Right ventricle myocardium superior (tissue), 1 donor: ENCODE results near the gene TPST2. TPM values are rescaled to one million over a fixed set of nuclear protein-coding genes. Genes with fewer than 3 reads are reported as not detected.

ENCODE experiments used
- ATAC-seq: fragments of 200-7000 bp; cut with Tn5 transposase; one replicate; pipeline ENCODE4 v1.9.1; 2020; ENCODE audit warnings: mild to moderate bottlenecking; ENCODE audit not compliant: poor library complexity
- DNase-seq: peaks from one replicate; pipeline ENCODE4 v3.0.0-alpha.2; 2020
- intact Hi-C: fragments of 100-400 bp; cut with DNase I; formaldehyde crosslinking; loops from one replicate; pipeline ENCODE4 v1.11.2; 2022
- total RNA-seq: library from RNA; stranded (reverse); fragmentation: NEBNext Ultra II Directional; extraction: Animal tissue kit (Norgen Biotek cat#: 25700); gene quantifications from one replicate; pipeline ENCODE4 v1.2.1, GENCODE V29; 2021
- donor health status: DM: no; HTN: yes; CAD: no; lungs with severe emphysema.

The TPST2 gene
- total RNA-seq, 1 donor from 2014 or later = 30.1 TPM

GRCh38 chr22:26522592-26522991 lies 67.3 kb downstream of the TPST2 start:
- DNase-seq = no peak
- no peak for ATAC-seq
- intact Hi-C loops = no loop called here

DNA sequence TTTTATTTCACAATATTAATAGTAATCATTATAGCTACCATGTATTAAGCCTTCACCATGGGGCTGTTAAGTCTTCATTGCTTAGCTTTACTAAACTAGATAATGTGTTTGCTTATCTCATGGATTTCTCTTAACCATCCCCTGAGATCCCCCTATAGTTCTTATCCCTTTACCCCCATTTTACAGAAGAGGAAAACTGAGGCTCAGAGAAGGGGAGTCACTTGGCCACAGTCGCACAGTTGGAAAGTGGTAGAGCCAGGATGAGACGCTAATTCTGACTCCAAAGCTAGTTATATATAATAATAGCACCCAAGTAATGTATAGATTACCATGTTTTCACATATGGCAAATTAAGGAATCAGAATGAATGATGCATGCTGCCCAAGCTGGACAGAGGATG lies 67.9 kb downstream of the TPST2 start:
- intact Hi-C loops = no loop called here
- no peak for ATAC-seq
- no peak for DNase-seq

- intact Hi-C loops = no loop called here
- no peak for ATAC-seq
- DNase-seq = no peak
Observed at GRCh38 chr22:26517429-26517828, 72.5 kb downstream of the TPST2 start.

DNA sequence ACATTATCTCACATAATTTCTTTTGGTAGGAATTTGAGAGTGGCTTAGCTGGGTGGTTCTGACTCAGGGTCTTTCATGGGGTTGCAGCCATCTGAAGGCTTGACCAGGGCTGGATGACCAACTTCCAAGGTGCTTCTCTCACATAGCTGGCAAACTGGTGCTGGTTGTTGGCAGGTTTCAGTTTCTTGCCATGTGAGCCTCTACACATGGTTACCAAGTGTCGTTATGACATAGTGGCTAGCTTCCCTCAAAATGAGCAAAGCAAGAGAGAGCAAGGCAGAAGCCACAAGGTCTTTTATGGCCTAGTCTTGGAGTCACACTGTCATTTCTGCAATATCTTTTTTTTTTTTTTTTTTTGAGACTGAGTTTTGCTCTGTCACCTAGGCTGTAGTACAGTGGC lies 73.4 kb downstream of the TPST2 start:
- DNase-seq = no peak
- intact Hi-C loops = no loop called here
- ATAC-seq = no peak

- no peak for ATAC-seq
- DNase-seq = no peak
- intact Hi-C loops = no loop called here
Observed at GRCh38 chr22:26515931-26516330, 74.0 kb downstream of the TPST2 start.

GRCh38 chr22:26514419-26515161 lies 75.3 kb downstream of the TPST2 start:
- DNase-seq (no peak), ATAC-seq (no peak)
- intact Hi-C loops = loop anchor here (5.0 kb wide), 1 partner anchor 78 kb away; the partner anchor contains the start of gene TPST2

DNA sequence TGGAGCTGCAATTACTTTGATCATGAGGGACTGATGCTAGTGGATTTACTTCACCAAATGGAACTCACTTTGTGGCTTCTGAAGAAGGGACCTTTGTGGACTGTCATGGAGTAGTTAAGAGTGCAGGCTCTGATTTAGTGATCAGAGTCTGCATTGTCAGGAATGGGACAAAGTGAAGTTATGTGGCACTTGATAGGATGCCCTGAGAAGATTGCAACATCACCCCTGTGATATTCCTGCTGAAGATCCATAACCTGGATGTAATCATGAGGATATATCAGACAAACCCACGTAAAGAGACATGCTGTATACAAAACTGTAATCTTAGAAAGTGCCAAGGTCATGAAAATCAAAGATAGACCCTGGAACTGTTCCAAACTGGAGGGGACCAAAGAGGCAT lies 76.1 kb downstream of the TPST2 start:
- intact Hi-C loops = loop anchor here (5.0 kb wide), 1 partner anchor 78 kb away; the partner anchor contains the start of gene TPST2
- DNase-seq (no peak), ATAC-seq (no peak)

GRCh38 chr22:26512149-26512793 lies 77.7 kb downstream of the TPST2 start, which contains the start of gene TFIP11:
TSS of gene TFIP11 (minus strand) at chr22:26512473. CDS start at chr22:26510272, 2,201 bp downstream.
- intact Hi-C loops = loop anchor here (5.0 kb wide), 1 partner anchor 80 kb away; the partner anchor contains the start of gene TPST2
- peak; percentile 100 for ATAC-seq

GRCh38 chr22:26508148-26508547 lies 81.8 kb downstream of the TPST2 start:
- ATAC-seq = no peak
- DNase-seq = no peak
- intact Hi-C loops = no loop called here

More at GRCh38 chr22:26512149-26512793, 77.7 kb downstream of the TPST2 start, which contains the start of gene TFIP11:
- peak; percentile 98 for DNase-seq

DNA sequence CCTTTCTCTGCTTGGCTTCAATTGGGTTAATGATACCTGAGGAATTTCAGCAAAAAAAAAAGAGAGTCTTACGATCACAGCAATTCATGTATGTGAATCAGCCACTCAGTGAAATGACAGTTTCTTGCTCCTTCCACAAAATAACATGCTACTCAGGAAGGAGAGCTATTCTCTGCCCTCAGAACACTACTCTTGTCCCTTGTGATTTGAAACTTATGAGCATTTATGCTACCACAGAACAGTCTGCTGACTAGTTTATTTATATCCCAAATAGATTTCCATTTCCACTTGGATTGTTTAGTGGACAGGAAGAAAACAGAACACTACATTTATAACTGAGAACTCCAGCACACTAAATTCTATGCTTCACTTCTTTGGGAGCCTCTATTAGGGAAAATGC lies 86.2 kb downstream of the TPST2 start:
- DNase-seq (no peak), ATAC-seq (peak; percentile 76)
- intact Hi-C loops = no loop called here

DNA sequence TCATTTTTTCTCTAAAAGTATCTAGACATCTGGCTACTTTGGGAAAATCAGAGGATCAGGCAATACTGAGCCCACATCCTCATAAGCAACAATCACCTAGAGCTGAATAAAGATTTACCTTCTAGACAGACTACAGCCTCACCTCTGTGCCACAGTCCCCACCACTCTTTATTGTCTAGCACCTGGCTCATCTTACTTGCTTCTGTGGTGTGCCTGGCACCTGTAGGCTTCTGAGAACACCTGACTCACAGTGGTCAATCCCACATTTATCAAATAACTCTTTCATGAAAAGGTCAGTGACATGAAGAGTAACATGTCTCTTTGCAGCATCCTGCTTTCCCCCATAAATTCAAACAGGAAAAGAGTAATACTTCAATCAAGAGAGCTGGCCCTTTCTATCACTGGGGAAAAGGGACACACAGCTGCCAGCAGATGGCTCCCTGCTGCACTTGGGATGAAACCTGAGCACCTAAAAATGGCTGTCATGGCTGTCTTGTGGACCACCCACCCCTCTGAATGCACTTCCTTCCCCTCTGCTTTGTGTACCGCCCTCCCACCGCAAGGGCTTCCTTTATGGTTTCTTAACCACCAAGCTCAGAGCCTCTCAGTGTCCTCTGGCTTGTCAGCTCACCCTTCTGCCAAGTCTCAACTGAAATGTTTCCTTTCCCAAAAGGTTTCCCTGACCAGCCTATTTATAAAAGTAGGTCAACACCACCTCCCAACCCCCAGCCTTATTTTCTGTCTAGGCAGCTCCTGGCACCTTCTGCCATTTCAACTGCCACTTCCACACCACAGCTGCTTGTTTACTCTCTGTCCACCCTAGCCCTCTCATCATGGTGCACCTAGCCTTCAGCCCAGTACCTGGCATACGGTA lies 87.0 kb downstream of the TPST2 start:
- peak; percentile 95 for ATAC-seq
- intact Hi-C loops = no loop called here
- no peak for DNase-seq

DNA sequence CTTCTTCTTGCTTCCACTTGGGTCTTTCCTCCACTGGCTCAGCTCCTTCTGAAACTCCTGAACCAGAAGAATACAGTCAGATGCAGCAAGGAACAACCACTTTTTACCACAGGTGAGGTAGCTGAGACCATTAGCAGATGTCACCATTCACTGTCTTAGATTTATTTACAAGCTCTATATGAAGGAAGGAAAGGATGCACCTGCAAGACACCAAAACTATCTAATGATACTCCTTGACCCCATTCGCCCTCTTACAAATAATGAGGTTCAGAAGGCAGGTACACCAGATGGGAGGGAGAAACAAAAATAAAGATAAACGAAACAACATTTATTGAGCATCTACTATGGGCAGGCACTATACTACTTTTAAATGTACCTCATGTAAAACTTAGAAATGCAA lies 87.9 kb downstream of the TPST2 start:
- ATAC-seq (no peak), DNase-seq (no peak)
- intact Hi-C loops = no loop called here

GRCh38 chr22:26499188-26499703 lies 90.7 kb downstream of the TPST2 start:
- no peak for DNase-seq
- intact Hi-C loops = no loop called here
- ATAC-seq = no peak

DNA sequence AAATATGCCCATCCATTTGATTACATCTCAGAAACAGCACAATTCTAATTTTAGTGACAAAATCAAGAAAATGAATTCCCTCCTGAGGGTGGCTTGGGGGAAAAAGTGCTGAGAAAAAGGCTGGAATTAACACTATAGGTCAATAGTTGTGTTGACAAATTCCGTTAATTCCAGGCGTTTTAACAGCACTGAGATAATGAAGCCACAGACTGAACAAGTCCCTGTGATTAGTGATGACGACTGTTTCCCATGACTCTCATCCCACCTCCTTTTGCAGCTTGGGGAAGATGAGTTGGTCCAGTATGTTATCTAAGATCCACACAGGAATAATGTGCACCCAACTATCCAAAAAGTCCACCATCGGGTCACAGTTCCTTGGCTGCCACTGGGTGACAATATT lies 93.5 kb downstream of the TPST2 start:
- DNase-seq = no peak
- no peak for ATAC-seq
- intact Hi-C loops = no loop called here

DNA sequence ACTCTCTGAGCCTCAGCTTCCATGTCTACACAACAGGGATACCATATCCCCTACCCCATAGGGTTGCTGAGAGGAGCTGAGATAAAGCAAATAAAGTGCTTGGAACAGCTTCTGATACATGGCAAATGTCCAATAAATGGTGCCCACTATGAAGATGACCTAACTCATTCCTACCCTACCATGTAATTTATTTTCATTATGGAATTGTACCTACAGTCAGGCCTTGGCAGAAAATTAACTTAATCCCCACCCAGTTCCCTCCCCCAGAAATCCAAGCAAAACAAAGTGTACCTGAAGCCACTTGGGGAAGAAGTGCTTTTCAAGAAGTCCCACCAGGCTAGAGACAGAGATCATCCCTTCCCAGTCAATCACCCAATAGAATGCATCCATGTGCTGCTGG lies 95.4 kb downstream of the TPST2 start:
- DNase-seq (no peak), ATAC-seq (no peak)
- intact Hi-C loops = no loop called here

- no peak for ATAC-seq
- intact Hi-C loops = no loop called here
- no peak for DNase-seq
Observed at GRCh38 chr22:26492220-26492619, 97.7 kb downstream of the TPST2 start.

- ATAC-seq (no peak), DNase-seq (no peak)
- intact Hi-C loops = no loop called here
Observed at GRCh38 chr22:26489447-26490036, 100.4 kb downstream of the TPST2 start.

DNA sequence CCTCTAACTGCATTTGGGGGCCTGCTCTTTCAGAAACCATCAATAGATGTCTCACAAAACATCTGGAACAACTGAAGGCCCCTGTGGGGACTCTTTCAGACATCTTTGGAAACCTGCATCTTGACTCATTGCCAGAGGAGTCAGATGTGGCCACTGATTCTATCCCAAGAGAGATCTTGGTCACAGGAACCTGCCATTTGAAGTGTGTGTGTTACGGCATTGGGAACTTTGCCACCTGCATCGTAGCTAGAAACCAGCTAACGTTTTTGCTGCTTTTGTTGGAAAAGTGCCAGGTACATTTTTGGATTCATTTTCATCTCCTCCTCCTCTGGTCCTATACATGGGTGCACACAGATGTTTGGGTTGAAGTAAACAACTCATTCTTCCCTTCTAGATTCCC lies 101.9 kb downstream of the TPST2 start:
- DNase-seq = no peak
- intact Hi-C loops = no loop called here
- ATAC-seq = no peak

- intact Hi-C loops = no loop called here
- ATAC-seq = no peak
- no peak for DNase-seq
Observed at GRCh38 chr22:26486394-26486793, 103.5 kb downstream of the TPST2 start.
